Lung (tissue), 12 donors: ENCODE data around the gene FOXP1. TPM values are rescaled to one million over a fixed set of nuclear protein-coding genes. Genes with fewer than 3 reads are reported as not detected.

Source experiments
- ATAC-seq: fragments of 200-7000 bp; cut with Tn5 transposase; one replicate; pipeline ENCODE4 v1.9.1; 2020; ENCODE audit warnings: moderate number of reproducible peaks; ENCODE audit not compliant: insufficient read depth, low FRiP score
- DNase-seq, 3 donors: peaks; one replicate each; pipeline ENCODE4 v3.0.0-alpha.2; 2013 to 2017
- H3K27ac ChIP-seq, 2 donors: one replicate each; pipeline ENCODE4 v1.5.1; 2013; ENCODE audit warnings: mild to moderate bottlenecking in 2 of 2, moderate library complexity in 2 of 2, control low read depth in 1 of 2, inconsistent platforms in 1 of 2, low read depth in 1 of 2, low read length in 1 of 2
- H3K27me3 ChIP-seq, 3 donors: one replicate each; pipeline ENCODE4 v1.5.1; 2013; ENCODE audit warnings: low read length in 2 of 3; ENCODE audit not compliant: control insufficient read depth in 3 of 3, insufficient read depth in 3 of 3
- H3K36me3 ChIP-seq, 4 donors: one replicate each; pipeline ENCODE4 v1.5.1; 2013; ENCODE audit warnings: low read length in 4 of 4, mild to moderate bottlenecking in 1 of 4, moderate library complexity in 1 of 4; ENCODE audit not compliant: control insufficient read depth in 4 of 4, insufficient read depth in 4 of 4
- H3K4me1 ChIP-seq, 5 donors: one replicate each; pipeline ENCODE4 v1.5.1; 2013; ENCODE audit warnings: low read length in 5 of 5, mild to moderate bottlenecking in 2 of 5, moderate library complexity in 1 of 5; ENCODE audit not compliant: control insufficient read depth in 5 of 5, insufficient read depth in 5 of 5
- H3K4me3 ChIP-seq: one replicate; pipeline ENCODE4 v1.5.1; 2013; ENCODE audit warnings: mild to moderate bottlenecking, control low read depth, moderate library complexity
- H3K9ac ChIP-seq, 2 donors: one replicate each; pipeline ENCODE4 v1.5.1; 2013; ENCODE audit warnings: low read length in 2 of 2, control low read depth in 1 of 2; ENCODE audit not compliant: insufficient read depth in 1 of 2
- H3K9me3 ChIP-seq, 4 donors: one replicate each; pipeline ENCODE4 v1.5.1; 2013; ENCODE audit warnings: low read length in 3 of 4, mild to moderate bottlenecking in 1 of 4, moderate library complexity in 1 of 4; ENCODE audit not compliant: control insufficient read depth in 4 of 4, insufficient read depth in 3 of 4
- WGBS, 2 donors: extraction: QIAGEN DNeasy Blood & Tissue Kit; methylation state at CpG; one replicate each; pipeline ENCODE4 v1.1.7; 2013; 5-methylcytosine and 5-hydroxymethylcytosine counted together
- polyA plus RNA-seq, 2 donors: library from polyadenylated mRNA; stranded (reverse); fragments of 200-250 nt; gene quantifications; one replicate each; pipeline ENCODE4 v1.2.1, GENCODE V29; 2013
- total RNA-seq, 2 donors: library from RNA; depleted of rRNA in 1 of 2; stranded (reverse); fragments of >200 nt in 1 of 2; gene quantifications; one replicate each; pipeline ENCODE4 v1.2.1, GENCODE V29; 2014 to 2021
- TF ChIP-seq, protein P1 (sequence below): IDR thresholded peaks from 2 replicates; pipeline ENCODE4 v1.5.1; 2012; ENCODE audit warnings: mild to moderate bottlenecking; ENCODE audit errors: control extremely low read depth, extremely low read depth
- donor health status: control.
- donor health status: control.
- donor health status: Bipolar disorder and iron deficiency.
- donor health status: healthy.
- donor health status: DM: yes; HTN: yes; CAD: no.

FOXP1 gene
- total and polyA plus RNA-seq, 4 donors, result 13.8 to 287 (median 73.9) TPM

DNA sequence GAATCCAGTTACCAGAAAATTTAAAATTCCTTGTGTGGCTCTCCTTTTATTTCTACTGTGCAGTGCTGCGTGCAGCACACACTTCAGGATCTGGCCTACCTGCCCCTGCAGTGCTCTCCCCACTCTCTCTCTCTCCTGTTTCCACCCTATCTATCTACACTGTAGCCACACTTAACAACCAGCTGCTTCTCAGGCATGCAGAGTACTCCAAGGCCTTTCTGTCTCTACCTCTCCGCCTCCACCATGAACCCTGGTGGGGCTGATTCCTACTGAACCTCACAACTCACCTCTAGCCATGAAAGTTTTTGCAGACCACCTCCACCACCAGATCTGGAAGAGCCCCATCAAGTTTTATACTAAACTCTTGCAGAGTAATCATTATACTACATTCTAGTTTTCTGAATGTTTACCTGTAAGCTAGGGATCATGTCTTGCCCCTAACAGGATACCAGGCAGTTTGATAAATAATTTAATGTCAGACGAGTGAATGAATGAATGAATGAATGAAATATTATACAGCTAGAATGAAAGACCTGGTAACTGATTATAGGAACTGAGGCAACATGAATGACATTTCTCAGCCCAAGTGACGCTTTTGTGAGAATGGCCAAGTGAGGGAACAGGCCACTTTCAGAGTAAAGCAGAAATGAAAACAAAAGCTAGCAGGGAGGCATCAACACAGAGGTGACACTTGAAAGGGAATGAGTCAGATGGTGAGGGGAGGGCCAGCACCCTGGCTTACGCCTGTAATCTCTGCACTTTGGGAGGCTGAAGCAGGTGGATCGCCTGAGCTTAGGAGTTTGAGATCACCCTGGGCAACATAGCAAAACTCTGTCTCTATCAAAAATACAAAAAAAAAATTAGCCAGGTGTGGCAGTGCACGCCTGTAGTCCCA, 363.5 kb downstream of the FOXP1 start:
- Histone ChIP-seq H3K27me3 (no peaks in the 10 kb centered on the region), H3K27ac (no peak overlapping the region), H3K9me3 (no peaks in the 10 kb centered on the region), H3K4me1 (peaks cover 0 to 3% (median 2%) of the 10 kb centered on the region in 5 donors), H3K36me3 (no peaks in the 10 kb centered on the region), H3K9ac (no peak overlapping the region), H3K4me3 (no peak overlapping the region)
- DNase-seq, result no peak
- TF ChIP-seq, protein P1, sequence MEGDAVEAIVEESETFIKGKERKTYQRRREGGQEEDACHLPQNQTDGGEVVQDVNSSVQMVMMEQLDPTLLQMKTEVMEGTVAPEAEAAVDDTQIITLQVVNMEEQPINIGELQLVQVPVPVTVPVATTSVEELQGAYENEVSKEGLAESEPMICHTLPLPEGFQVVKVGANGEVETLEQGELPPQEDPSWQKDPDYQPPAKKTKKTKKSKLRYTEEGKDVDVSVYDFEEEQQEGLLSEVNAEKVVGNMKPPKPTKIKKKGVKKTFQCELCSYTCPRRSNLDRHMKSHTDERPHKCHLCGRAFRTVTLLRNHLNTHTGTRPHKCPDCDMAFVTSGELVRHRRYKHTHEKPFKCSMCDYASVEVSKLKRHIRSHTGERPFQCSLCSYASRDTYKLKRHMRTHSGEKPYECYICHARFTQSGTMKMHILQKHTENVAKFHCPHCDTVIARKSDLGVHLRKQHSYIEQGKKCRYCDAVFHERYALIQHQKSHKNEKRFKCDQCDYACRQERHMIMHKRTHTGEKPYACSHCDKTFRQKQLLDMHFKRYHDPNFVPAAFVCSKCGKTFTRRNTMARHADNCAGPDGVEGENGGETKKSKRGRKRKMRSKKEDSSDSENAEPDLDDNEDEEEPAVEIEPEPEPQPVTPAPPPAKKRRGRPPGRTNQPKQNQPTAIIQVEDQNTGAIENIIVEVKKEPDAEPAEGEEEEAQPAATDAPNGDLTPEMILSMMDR, result no peak
- WGBS, 2 donors, result 88 to 89% methylated on average over 7 of the region's 7 CpGs
- ATAC-seq, result peak; percentile 34

DNA sequence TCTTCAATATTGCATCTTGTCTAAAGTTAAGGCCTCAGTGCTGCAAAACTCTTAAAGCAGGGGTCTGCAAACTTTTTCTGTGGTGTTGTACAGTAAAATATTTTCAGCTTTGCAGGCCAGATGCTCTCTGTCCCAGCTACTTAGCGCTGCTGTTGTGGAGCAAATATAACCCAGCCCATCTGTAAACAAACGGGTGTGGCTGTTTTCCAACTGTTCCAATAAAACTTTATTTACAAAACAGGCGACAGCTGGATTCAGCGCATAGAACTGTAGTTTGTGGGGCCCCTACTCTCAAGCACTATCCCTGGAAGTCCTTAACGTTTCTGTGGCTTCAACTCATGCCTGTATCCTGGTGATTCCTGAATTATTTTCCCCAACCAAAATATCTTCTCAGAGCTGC, 365.0 kb downstream of the FOXP1 start:
- H3K4me3 ChIP-seq, result no peak overlapping the region
- TF ChIP-seq, protein P1, result no peak
- no peaks in the 10 kb centered on the region for H3K27me3 ChIP-seq
- DNase-seq (no peak), ATAC-seq (no peak)
- 93 to 94% methylated on average over 5 of the region's 5 CpGs for WGBS, 2 donors
- H3K9ac ChIP-seq, result no peak overlapping the region
- peaks cover 0 to 5% (median 0%) of the 10 kb centered on the region in 5 donors for H3K4me1 ChIP-seq
- no peak overlapping the region for H3K27ac ChIP-seq
- H3K36me3 ChIP-seq, result no peaks in the 10 kb centered on the region
- no peaks in the 10 kb centered on the region for H3K9me3 ChIP-seq

DNA sequence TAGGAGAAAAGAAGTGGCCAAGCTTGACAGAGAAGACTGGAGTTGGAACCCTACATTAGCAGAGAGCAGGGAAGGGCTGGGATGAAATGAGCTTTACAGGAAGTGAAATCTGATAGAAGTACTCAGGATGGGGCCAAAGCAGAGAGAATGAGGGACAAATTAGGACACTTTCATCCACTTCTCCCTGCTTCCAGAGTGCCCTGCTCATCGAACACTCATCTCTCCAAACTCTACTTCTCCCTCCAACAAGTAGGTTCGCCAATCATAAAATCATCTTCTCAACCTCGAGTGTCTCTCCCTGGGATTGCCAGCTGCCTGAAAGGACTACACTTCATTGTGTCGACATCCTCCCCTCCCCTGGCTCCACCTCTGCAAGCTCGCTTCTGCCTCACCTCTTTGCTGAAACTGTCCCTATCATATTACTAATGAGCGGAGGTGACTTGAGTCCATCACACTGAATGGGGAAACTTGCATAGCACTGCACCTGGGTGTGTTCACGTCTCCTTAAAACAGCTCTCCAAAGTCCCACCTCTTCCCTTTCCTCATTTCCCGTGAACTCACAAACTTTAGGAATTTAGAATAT, 365.8 kb downstream of the FOXP1 start:
- Histone ChIP-seq H3K9me3 (no peaks in the 10 kb centered on the region), H3K27ac (no peak overlapping the region), H3K9ac (no peak overlapping the region), H3K4me1 (peaks cover 0 to 5% (median 0%) of the 10 kb centered on the region in 5 donors), H3K27me3 (no peaks in the 10 kb centered on the region), H3K4me3 (no peak overlapping the region), H3K36me3 (no peaks in the 10 kb centered on the region)
- no peak for DNase-seq
- no peak for ATAC-seq
- TF ChIP-seq, protein P1, result no peak
- WGBS, 2 donors, result 88 to 89% methylated on average over 8 of the region's 8 CpGs
